NCI-H128 (cell line): ENCODE results near the gene ARSI.
"Not testable (repeated sequence)": the region's sequence is repeated elsewhere in the genome, so short reads cannot be mapped to it uniquely, and the experiment has no call there.

Experiments used
- DNase-seq: peaks from one replicate; lab custom pipeline; 2025; ENCODE audit not compliant: unreplicated experiment; lab: John Stamatoyannopoulos, UW

The ARSI gene

GRCh38 chr5:150248493-150248892, 54.2 kb downstream of the ARSI start:
- not testable (repeated sequence) for DNase-seq

DNA sequence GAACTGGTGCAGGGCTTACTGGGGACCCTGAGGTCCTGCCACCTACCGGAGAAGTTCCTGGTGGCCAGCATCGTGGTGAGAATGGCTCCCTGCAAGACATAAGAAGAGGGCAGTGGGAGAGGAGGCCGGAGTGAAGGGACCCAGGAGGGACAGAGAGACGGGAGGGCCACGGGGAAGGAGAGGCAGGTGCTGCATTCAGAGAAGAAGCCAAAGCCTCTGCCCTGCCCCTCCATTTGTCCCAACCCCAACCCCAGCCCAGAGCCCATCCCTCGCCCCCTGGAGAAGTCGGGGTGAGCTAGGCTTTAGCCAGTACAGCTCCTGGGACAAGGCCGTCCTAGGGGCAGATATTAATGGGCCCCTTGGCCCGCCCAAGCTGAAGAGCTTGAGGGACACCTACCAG, 55.0 kb downstream of the ARSI start:
- DNase-seq, result no peak

- no peak for DNase-seq
Observed at GRCh38 chr5:150246835-150247234, 55.9 kb downstream of the ARSI start.

DNA sequence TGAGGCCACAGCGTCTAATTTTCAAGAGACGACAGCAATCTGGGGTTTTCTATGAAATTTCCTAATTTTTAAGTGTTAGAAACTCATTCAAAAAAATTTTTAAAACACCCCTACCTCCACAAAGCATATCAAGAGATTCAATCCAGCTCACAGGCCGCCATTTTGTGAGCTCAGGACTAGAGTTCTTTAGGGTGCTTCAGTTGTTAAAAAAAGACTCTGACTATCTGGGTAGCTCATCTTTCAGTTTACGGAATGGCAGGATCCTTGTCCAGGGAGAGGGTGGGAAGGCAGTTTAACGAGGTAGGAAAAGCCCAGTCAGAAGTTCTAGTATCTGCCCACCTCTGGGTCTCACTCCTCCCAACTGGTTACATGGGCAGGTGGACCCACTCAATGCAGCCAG, 56.3 kb downstream of the ARSI start:
- no peak for DNase-seq
